Chondrocyte (in vitro differentiated cells): Measurements from ENCODE around the gene LIPN. TPM values are rescaled to one million over a fixed set of nuclear protein-coding genes. Genes with fewer than 3 reads are reported as not detected.

ENCODE experiments used
- DNase-seq: peaks from one replicate; pipeline ENCODE4 v3.0.0; 2021; ENCODE audit warnings: mixed read lengths, low spot score
- H3K27ac Mint-ChIP-seq: one replicate; pipeline ENCODE4 v1.8.0; 2021; ENCODE audit warnings: mild to moderate bottlenecking, moderate library complexity, mixed read lengths; ENCODE audit not compliant: unreplicated experiment
- H3K27me3 Mint-ChIP-seq: 2 replicates; pipeline ENCODE4 v1.8.0; 2021; ENCODE audit warnings: low read depth, mixed read lengths
- H3K36me3 Mint-ChIP-seq: 2 replicates; pipeline ENCODE4 v1.8.0; 2021; ENCODE audit warnings: low read depth, mixed read lengths
- H3K4me1 Mint-ChIP-seq: 2 replicates; pipeline ENCODE4 v1.8.0; 2021; ENCODE audit warnings: low read depth, mild to moderate bottlenecking, mixed read lengths
- H3K4me3 Mint-ChIP-seq: one replicate; pipeline ENCODE4 v1.8.0; 2021; ENCODE audit warnings: mild to moderate bottlenecking, moderate library complexity, mixed read lengths; ENCODE audit not compliant: unreplicated experiment
- H3K9me3 Mint-ChIP-seq: 2 replicates; pipeline ENCODE4 v1.8.0; 2021; ENCODE audit warnings: low read depth, mixed read lengths
- long read RNA-seq: library from polyadenylated mRNA; stranded (forward); transcript quantifications from one replicate; pipeline ENCODE4 v2.0.0, GENCODE V29; 2021
- total RNA-seq: library from RNA; stranded (reverse); gene quantifications from 3 replicates; pipeline ENCODE4 v1.2.1, GENCODE V29; 2021
- TF ChIP-seq, protein P1 (sequence below): fragments of 200-600 bp; sonication (generic); IDR thresholded peaks from 2 replicates; pipeline ENCODE4 v1.5.0; 2021; ENCODE audit warnings: antibody characterized with exemption, mild to moderate bottlenecking, moderate library complexity

LIPN gene, protein sequence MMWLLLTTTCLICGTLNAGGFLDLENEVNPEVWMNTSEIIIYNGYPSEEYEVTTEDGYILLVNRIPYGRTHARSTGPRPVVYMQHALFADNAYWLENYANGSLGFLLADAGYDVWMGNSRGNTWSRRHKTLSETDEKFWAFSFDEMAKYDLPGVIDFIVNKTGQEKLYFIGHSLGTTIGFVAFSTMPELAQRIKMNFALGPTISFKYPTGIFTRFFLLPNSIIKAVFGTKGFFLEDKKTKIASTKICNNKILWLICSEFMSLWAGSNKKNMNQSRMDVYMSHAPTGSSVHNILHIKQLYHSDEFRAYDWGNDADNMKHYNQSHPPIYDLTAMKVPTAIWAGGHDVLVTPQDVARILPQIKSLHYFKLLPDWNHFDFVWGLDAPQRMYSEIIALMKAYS
- not detected in 3 replicates for total RNA-seq
- long read RNA-seq = 0 reads

DNA sequence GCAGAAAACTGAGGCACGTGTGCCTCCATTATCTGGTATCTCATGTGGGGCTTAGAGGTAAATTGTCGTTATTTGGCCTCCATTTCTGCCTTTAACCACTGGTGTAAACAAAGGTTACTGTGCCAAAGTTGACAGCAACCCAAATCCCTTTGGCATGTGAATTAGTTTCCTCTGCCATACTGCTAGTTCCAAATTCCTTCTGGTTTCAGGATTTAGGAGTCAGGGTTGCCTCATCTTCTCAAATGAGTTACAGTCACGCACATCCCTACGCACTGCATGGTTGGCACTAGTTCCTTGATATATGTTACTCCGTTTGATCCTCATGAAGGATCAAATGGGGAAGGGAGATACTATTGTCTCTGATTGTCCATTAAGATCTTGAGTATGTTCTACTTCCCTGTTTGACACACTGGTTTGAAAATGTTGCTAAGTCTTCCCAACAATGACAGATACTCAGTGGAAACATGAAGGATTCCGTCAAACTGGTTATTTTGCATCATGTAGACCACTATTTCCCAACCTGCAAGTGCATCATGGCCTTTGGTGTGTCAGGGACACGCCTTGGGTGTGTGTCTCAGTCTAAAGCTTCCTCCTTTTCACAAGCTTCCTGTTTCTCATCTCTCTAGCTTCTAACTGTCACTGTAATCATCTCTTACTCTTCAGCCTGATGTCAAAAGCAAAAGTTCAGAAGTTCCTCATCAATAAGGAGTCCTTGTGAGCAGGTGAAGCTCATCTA is at the start of gene LIPN:
Gene LIPN (plus strand): TSS at position 655 of the 736 bp plus-strand sequence. CDS start 1,386 bp downstream, outside the sequence.
- Mint-ChIP-seq H3K9me3 (no peaks in the 10 kb centered on the region), H3K27me3 (peaks cover 14% of the 10 kb centered on the region), H3K4me1 (peaks cover 2% of the 10 kb centered on the region), H3K36me3 (no peaks in the 10 kb centered on the region), H3K4me3 (no peak within 1 kb of the TSS), H3K27ac (no peak within 1 kb of the TSS)
- DNase-seq = no peak
- TF ChIP-seq, protein P1, sequence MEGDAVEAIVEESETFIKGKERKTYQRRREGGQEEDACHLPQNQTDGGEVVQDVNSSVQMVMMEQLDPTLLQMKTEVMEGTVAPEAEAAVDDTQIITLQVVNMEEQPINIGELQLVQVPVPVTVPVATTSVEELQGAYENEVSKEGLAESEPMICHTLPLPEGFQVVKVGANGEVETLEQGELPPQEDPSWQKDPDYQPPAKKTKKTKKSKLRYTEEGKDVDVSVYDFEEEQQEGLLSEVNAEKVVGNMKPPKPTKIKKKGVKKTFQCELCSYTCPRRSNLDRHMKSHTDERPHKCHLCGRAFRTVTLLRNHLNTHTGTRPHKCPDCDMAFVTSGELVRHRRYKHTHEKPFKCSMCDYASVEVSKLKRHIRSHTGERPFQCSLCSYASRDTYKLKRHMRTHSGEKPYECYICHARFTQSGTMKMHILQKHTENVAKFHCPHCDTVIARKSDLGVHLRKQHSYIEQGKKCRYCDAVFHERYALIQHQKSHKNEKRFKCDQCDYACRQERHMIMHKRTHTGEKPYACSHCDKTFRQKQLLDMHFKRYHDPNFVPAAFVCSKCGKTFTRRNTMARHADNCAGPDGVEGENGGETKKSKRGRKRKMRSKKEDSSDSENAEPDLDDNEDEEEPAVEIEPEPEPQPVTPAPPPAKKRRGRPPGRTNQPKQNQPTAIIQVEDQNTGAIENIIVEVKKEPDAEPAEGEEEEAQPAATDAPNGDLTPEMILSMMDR = no peak

DNA sequence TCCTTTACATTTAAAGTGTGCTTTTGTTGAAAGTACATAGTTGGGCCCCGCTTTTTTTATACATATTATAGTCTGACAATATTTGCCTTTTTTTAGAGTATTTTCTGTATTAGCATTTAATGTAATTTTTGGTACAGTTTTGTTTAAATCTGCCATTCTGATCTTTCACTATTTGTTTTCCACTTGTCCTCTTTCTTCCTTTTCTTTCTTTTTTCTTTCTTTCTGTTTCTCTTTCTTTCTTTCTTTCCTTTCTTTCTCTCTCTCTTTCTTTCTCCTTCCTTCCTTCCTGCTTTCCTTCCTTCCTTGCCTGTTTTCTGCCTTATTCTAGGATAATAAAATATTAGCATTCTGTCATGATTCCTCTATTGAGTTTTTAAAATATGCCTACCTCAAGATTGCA is 44.3 kb upstream of the LIPN start:
- DNase-seq = no peak
- Mint-ChIP-seq H3K4me3 (no peak overlapping the region), H3K27ac (no peak overlapping the region), H3K4me1 (no peaks in the 10 kb centered on the region), H3K27me3 (peaks cover 26% of the 10 kb centered on the region), H3K9me3 (no peaks in the 10 kb centered on the region), H3K36me3 (no peaks in the 10 kb centered on the region)
- TF ChIP-seq, protein P1 = no peak

DNA sequence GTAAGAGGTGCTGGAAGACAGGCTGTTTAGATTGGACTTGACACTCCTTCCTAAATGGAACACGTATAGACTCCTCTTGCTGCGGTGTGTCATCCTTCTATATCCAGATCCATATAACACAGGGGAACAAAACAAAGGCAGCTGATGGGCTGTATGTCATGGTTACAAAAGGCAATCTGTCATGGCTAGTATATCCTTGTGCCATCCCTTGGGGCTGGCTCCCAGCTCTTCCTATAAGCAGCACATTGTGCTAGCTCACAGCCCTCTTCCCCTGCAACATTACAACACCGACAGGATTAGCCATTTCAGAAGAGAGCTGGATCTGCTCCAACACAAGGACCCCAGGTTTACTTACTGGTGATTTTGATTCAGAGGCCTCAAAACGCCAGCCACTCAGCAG is 38.4 kb upstream of the LIPN start:
- H3K36me3 Mint-ChIP-seq = no peaks in the 10 kb centered on the region
- no peak overlapping the region for H3K4me3 Mint-ChIP-seq
- H3K9me3 Mint-ChIP-seq = no peaks in the 10 kb centered on the region
- TF ChIP-seq, protein P1 = no peak
- H3K27me3 Mint-ChIP-seq = peaks cover 28% of the 10 kb centered on the region
- no peaks in the 10 kb centered on the region for H3K4me1 Mint-ChIP-seq
- no peak overlapping the region for H3K27ac Mint-ChIP-seq
- no peak for DNase-seq

DNA sequence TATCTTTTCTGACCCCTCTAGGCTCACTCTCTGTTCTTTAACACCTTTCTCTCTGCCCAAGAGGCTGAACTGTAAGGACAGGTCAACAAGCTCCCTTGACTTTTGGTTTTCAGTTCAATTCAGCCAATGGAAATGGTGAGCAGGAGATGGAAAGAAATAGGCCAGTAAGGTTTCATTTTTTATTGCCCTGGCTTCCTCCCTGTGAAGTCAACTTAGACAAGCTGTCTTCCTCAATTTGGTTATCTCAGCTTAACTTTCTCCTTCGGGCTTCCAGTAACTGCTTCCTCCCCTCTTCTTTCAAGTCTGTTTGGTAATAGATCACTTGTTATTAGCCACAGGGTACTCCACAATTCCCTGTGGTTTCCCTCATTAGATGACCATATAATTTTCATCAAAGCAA is 34.0 kb upstream of the LIPN start:
- Mint-ChIP-seq H3K27ac (no peak overlapping the region), H3K27me3 (peaks cover 30% of the 10 kb centered on the region), H3K4me1 (no peaks in the 10 kb centered on the region), H3K9me3 (no peaks in the 10 kb centered on the region), H3K36me3 (no peaks in the 10 kb centered on the region), H3K4me3 (no peak overlapping the region)
- TF ChIP-seq, protein P1 = no peak
- DNase-seq = no peak

DNA sequence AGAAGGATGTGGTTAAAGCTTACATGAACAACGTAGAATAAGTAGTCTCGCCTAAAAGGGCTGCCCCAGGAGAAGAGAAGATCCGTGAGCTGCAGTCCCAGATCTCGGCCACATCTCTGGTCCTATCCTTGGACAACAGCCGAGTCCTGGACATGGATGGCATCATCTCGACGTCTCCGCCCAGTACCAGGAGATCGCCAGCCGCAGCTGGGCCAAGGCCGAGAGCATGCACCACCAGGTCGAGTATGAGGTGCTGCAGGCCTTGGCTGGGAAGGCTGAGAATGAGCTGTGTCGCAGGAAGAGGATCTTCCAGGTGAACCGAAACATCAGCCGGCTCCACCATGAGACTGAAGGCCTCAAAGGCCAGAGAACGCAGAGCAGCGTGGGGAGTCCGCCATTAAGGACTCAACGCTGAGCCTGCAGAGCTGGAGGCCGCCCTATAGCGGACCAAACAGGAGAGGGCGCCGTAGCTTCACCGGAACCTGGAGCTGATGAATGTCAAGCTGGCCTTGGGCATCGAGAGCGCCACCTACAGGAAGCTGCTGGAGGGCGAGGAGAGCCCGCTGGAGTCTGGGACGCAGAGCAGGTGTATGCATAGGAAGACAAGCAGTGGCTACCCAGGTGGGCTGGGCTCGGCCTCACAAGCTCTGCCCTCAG is 31.6 kb upstream of the LIPN start:
- Mint-ChIP-seq H3K27ac (no peak overlapping the region), H3K27me3 (peaks cover 27% of the 10 kb centered on the region), H3K9me3 (no peaks in the 10 kb centered on the region), H3K36me3 (no peaks in the 10 kb centered on the region), H3K4me3 (no peak overlapping the region), H3K4me1 (no peaks in the 10 kb centered on the region)
- TF ChIP-seq, protein P1 = peak; percentile 39
- peak; percentile 83 for DNase-seq
